Muscle layer of colon (tissue), 2 donors: ENCODE data around the gene CTNNA2.

ENCODE experiments used
- H3K27ac ChIP-seq: one replicate; pipeline ENCODE4 v1.7.0; 2013; ENCODE audit warnings: low read depth, mild to moderate bottlenecking, low read length, moderate library complexity
- H3K27me3 ChIP-seq, 2 donors: one replicate each; pipeline ENCODE4 v1.7.0; 2013; ENCODE audit warnings: low read length in 2 of 2, mild to moderate bottlenecking in 2 of 2; ENCODE audit not compliant: insufficient read depth in 2 of 2, control insufficient read depth in 1 of 2
- H3K36me3 ChIP-seq: one replicate; pipeline ENCODE4 v1.7.0; 2013; ENCODE audit warnings: mild to moderate bottlenecking, low read length; ENCODE audit not compliant: insufficient read depth
- H3K4me1 ChIP-seq: one replicate; pipeline ENCODE4 v1.7.0; 2013; ENCODE audit warnings: mild to moderate bottlenecking, low read length; ENCODE audit not compliant: insufficient read depth
- H3K4me3 ChIP-seq, 2 donors: one replicate each; pipeline ENCODE4 v1.7.0; 2013; ENCODE audit warnings: low read length in 2 of 2, low read depth in 1 of 2, mild to moderate bottlenecking in 1 of 2, moderate library complexity in 1 of 2
- H3K9ac ChIP-seq: one replicate; pipeline ENCODE4 v1.7.0; 2013; ENCODE audit warnings: low read length
- H3K9me3 ChIP-seq: one replicate; pipeline ENCODE4 v1.7.0; 2013; ENCODE audit warnings: mild to moderate bottlenecking, low read length
- donor health status: abdominal sarcoma.
- donor health status: Adenocarcinoma of cecum.

Gene CTNNA2

DNA sequence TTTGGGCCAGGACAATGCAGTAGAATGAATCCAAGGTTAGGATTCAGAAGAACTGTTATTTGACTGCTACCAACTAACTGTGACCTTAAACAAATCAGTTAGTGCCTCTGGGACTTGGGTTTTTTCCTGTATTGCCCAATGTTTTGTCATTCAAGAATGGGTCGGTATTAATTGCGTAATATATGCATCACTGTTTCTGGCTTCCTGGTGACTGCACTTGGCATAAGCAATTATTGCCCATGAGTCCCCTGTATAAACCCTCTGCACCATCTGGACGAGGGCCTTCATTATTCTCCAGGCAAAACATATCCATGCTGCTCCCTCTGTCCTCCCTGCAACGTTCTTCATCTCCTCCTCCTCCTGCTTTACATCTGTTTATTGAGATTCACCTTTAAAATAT, 1047.5 kb downstream of the CTNNA2 start:
- Histone ChIP-seq H3K27me3 (no peaks in the 10 kb centered on the region), H3K4me3 (no peak overlapping the region), H3K4me1 (no peaks in the 10 kb centered on the region), H3K9me3 (no peaks in the 10 kb centered on the region), H3K27ac (no peak overlapping the region), H3K9ac (no peak overlapping the region), H3K36me3 (no peaks in the 10 kb centered on the region)

- H3K27me3 ChIP-seq: no peaks in the 10 kb centered on the region
- no peak overlapping the region for H3K4me3 ChIP-seq
- H3K27ac ChIP-seq: no peak overlapping the region
Observed at GRCh38 chr2:80568011-80568410, 1055.2 kb downstream of the CTNNA2 start.

GRCh38 chr2:80573167-80573566, 1060.3 kb downstream of the CTNNA2 start:
- H3K4me1 ChIP-seq: no peaks in the 10 kb centered on the region
- no peak overlapping the region for H3K9ac ChIP-seq
- H3K27me3 ChIP-seq: no peaks in the 10 kb centered on the region
- no peaks in the 10 kb centered on the region for H3K36me3 ChIP-seq
- H3K4me3 ChIP-seq: no peak overlapping the region
- H3K9me3 ChIP-seq: no peaks in the 10 kb centered on the region
- H3K27ac ChIP-seq: no peak overlapping the region

More at GRCh38 chr2:80568011-80568410, 1055.2 kb downstream of the CTNNA2 start:
- Histone ChIP-seq H3K9me3 (no peaks in the 10 kb centered on the region), H3K9ac (no peak overlapping the region), H3K36me3 (no peaks in the 10 kb centered on the region), H3K4me1 (no peaks in the 10 kb centered on the region)

- Histone ChIP-seq H3K4me1 (no peaks in the 10 kb centered on the region), H3K27ac (no peak overlapping the region), H3K9ac (no peak overlapping the region), H3K36me3 (no peaks in the 10 kb centered on the region), H3K9me3 (no peaks in the 10 kb centered on the region), H3K4me3 (no peak overlapping the region), H3K27me3 (no peaks in the 10 kb centered on the region)
Observed at GRCh38 chr2:80573950-80574349, 1061.1 kb downstream of the CTNNA2 start.

DNA sequence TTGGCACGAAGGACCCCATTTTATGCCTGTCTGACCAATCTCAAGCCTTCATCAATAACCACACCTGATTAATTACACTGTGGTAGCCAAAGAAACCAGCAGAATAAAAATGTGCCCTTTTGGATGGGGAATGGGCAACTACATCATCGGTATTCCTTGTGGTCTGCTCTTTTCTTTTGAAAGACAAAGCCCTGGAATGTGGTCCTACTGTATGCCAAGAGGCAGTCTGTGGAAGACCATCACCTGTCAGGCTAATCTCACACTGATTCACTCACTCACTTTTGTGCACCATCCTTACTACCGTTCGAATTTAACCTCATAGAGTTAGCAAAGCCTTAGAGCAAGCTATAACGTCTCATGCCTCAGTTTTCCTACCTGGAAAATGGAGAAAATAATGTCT, 1066.9 kb downstream of the CTNNA2 start:
- Histone ChIP-seq H3K36me3 (no peaks in the 10 kb centered on the region), H3K4me1 (no peaks in the 10 kb centered on the region), H3K9ac (no peak overlapping the region), H3K27me3 (no peaks in the 10 kb centered on the region), H3K9me3 (no peaks in the 10 kb centered on the region), H3K4me3 (no peak overlapping the region), H3K27ac (no peak overlapping the region)

GRCh38 chr2:80591233-80591632, 1078.4 kb downstream of the CTNNA2 start:
- Histone ChIP-seq H3K4me3 (no peak overlapping the region), H3K27ac (no peak overlapping the region), H3K9ac (no peak overlapping the region), H3K36me3 (no peaks in the 10 kb centered on the region), H3K9me3 (no peaks in the 10 kb centered on the region), H3K4me1 (no peaks in the 10 kb centered on the region), H3K27me3 (no peaks in the 10 kb centered on the region)

DNA sequence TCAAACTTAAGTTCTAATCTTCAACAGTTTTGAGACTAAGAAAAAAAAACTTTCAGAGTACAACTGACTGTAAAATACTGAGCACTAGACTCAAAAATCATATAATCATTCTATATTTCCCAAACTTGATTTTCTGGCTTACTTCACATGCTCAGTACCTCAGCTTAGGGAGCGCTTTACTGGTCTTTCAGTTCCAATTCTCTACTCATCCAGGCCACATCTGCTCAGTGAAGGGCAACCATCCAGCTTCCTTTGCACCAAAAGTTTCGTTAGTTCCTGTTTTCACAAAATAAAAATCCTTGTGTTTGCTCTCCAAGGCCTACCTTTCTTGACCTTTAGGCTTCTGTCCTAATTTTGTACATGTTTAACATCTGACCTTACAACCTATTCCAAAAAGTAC, 1079.3 kb downstream of the CTNNA2 start:
- Histone ChIP-seq H3K9me3 (no peaks in the 10 kb centered on the region), H3K4me1 (no peaks in the 10 kb centered on the region), H3K9ac (no peak overlapping the region), H3K4me3 (no peak overlapping the region), H3K27me3 (no peaks in the 10 kb centered on the region), H3K27ac (no peak overlapping the region), H3K36me3 (no peaks in the 10 kb centered on the region)

GRCh38 chr2:80610108-80610507, 1097.3 kb downstream of the CTNNA2 start:
- Histone ChIP-seq H3K4me3 (no peak overlapping the region), H3K27ac (no peak overlapping the region), H3K27me3 (no peaks in the 10 kb centered on the region), H3K9me3 (no peaks in the 10 kb centered on the region), H3K4me1 (no peaks in the 10 kb centered on the region), H3K36me3 (no peaks in the 10 kb centered on the region), H3K9ac (no peak overlapping the region)

DNA sequence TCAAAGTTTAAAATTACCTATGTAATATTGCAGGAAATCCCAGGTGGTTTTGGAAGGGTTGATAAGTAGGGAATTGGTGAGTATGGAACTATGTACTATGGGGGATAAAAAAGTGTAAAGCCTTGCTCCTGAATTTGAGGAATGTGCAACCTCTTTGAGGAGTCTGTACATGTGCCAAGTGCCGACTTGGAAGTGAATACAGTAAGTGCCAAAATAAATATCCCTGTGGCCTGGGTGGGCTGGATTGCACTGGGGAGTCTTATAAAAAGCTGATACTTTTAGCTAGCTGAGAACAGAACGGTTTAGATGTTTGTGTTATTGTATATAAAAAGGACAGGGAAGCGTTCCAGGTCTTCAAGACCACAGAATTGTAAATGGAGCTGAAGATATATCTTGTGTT, 1108.8 kb downstream of the CTNNA2 start:
- no peak overlapping the region for H3K27ac ChIP-seq
- no peaks in the 10 kb centered on the region for H3K36me3 ChIP-seq
- no peaks in the 10 kb centered on the region for H3K27me3 ChIP-seq
- H3K9ac ChIP-seq: no peak overlapping the region
- H3K4me1 ChIP-seq: no peaks in the 10 kb centered on the region
- no peaks in the 10 kb centered on the region for H3K9me3 ChIP-seq
- no peak overlapping the region for H3K4me3 ChIP-seq

DNA sequence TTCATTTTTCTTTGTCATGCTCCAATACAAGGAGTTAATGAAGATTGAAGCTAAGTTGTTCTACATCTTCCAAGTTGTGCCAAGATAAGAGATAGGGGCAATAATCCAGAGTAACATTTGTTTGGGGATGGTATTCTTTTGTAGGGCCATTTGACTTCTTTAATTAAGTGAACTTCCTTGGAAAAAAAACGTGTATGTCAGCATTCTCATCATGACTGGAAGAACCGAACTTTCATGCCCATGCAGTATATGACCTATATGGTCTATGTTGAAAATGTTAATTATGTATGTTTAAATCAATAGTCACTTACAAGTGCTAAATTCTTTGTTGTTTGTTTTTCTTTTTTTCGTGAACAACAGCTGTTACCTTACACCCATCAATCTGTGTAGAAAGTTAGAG, 1111.2 kb downstream of the CTNNA2 start:
- Histone ChIP-seq H3K4me3 (no peak overlapping the region), H3K27me3 (no peaks in the 10 kb centered on the region), H3K9ac (no peak overlapping the region), H3K36me3 (no peaks in the 10 kb centered on the region), H3K9me3 (no peaks in the 10 kb centered on the region), H3K4me1 (no peaks in the 10 kb centered on the region), H3K27ac (no peak overlapping the region)

- Histone ChIP-seq H3K9ac (no peak overlapping the region), H3K4me3 (no peak overlapping the region), H3K4me1 (peaks cover 5% of the 10 kb centered on the region), H3K27ac (no peak overlapping the region), H3K27me3 (no peaks in the 10 kb centered on the region), H3K36me3 (no peaks in the 10 kb centered on the region), H3K9me3 (no peaks in the 10 kb centered on the region)
Observed at GRCh38 chr2:80634590-80634989, 1121.7 kb downstream of the CTNNA2 start.

DNA sequence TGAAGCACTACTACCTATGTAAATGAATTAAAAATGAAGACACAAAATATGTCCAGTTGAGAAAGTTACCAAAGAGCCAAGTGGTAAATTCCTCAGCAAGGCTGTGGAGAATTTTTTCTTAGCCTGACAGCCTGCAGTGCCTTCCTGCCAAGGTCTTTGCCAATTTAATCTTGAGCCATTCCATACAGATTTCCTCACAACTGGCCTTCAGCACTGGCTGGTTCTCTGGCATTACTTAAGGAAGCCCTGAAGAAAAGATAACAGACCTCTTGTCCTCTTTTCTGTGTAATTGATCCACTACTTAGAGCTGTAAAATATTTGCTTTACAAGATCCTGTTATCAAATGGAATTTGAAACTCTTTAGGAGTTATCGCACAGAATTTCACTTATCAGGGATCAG, 1125.9 kb downstream of the CTNNA2 start:
- Histone ChIP-seq H3K9ac (no peak overlapping the region), H3K9me3 (no peaks in the 10 kb centered on the region), H3K4me1 (peaks cover 5% of the 10 kb centered on the region), H3K27ac (no peak overlapping the region), H3K27me3 (no peaks in the 10 kb centered on the region), H3K36me3 (no peaks in the 10 kb centered on the region), H3K4me3 (no peak overlapping the region)
